Endothelial cell (in vitro differentiated cells): ENCODE results near the gene COA7. TPM values are rescaled to one million over a fixed set of nuclear protein-coding genes. Genes with fewer than 3 reads are reported as not detected.
A peak's percentile ranks its signal among the peaks of the same experiment; 100 is the strongest.

Experiments used
- DNase-seq: peaks from one replicate; pipeline ENCODE4 v3.0.0; 2021; ENCODE audit warnings: low spot score
- H3K27ac Mint-ChIP-seq: one replicate; pipeline ENCODE4 v1.8.0; 2021; ENCODE audit warnings: mixed read lengths, inconsistent platforms; ENCODE audit not compliant: unreplicated experiment
- H3K27me3 Mint-ChIP-seq: one replicate; pipeline ENCODE4 v1.8.0; 2021; ENCODE audit warnings: mild to moderate bottlenecking, moderate library complexity, mixed read lengths, inconsistent platforms; ENCODE audit not compliant: unreplicated experiment
- H3K36me3 Mint-ChIP-seq: one replicate; pipeline ENCODE4 v1.8.0; 2021; ENCODE audit warnings: mild to moderate bottlenecking, low read depth, mixed read lengths, inconsistent platforms; ENCODE audit not compliant: unreplicated experiment
- H3K4me1 Mint-ChIP-seq: one replicate; pipeline ENCODE4 v1.8.0; 2021; ENCODE audit warnings: mild to moderate bottlenecking, mixed read lengths, inconsistent platforms; ENCODE audit not compliant: unreplicated experiment
- H3K4me3 Mint-ChIP-seq: one replicate; pipeline ENCODE4 v1.8.0; 2021; ENCODE audit warnings: mild to moderate bottlenecking, mixed read lengths, inconsistent platforms; ENCODE audit not compliant: unreplicated experiment
- H3K9me3 Mint-ChIP-seq: one replicate; pipeline ENCODE4 v1.8.0; 2021; ENCODE audit warnings: mixed read lengths, inconsistent platforms; ENCODE audit not compliant: unreplicated experiment
- CTCF ChIP-seq: fragments of 200-600 bp; sonication (generic); IDR thresholded peaks from one replicate; pipeline ENCODE4 v1.5.0; 2021; ENCODE audit warnings: antibody characterized with exemption; ENCODE audit not compliant: unreplicated experiment
- long read RNA-seq: library from polyadenylated mRNA; unstranded; transcript quantifications from one replicate; pipeline ENCODE4 v2.0.0, GENCODE V29; 2020; ENCODE audit not compliant: unreplicated experiment
- total RNA-seq: library from RNA; stranded (reverse); fragmentation: NEBNext Ultra II Directional; extraction: Animal tissue kit (Norgen Biotek cat#: 25700); gene quantifications from one replicate; pipeline ENCODE4 v1.2.1, GENCODE V29; 2021; ENCODE audit not compliant: unreplicated experiment

COA7 gene
- total RNA-seq: 14.4 TPM
- long read RNA-seq, full-length matches to known transcripts: 9 of 10 reads
- long read RNA-seq, partial matches to known transcripts: 0 of 10 reads
- long read RNA-seq, other reads (novel, unspliced or antisense): 1 of 10 reads

- peak within 1 kb of the TSS; percentile 48 for H3K27ac Mint-ChIP-seq
- peaks cover 6% of the 10 kb centered on the region for H3K4me1 Mint-ChIP-seq
- H3K4me3 Mint-ChIP-seq: peak within 1 kb of the TSS; percentile 90
- TF ChIP-seq CTCF: no peak
- peak; percentile 81 for DNase-seq
- H3K27me3 Mint-ChIP-seq: no peaks in the 10 kb centered on the region
- peaks cover 1% of the 10 kb centered on the region for H3K36me3 Mint-ChIP-seq
- H3K9me3 Mint-ChIP-seq: no peaks in the 10 kb centered on the region
Measured at GRCh38 chr1:52697795-52698674, at the start of gene COA7. Gene COA7 (minus strand): TSS chr1:52698347. CDS start chr1:52698326, 21 bp downstream.

- Mint-ChIP-seq H3K36me3 (no peaks in the 10 kb centered on the region), H3K27ac (no peak overlapping the region), H3K4me3 (no peak overlapping the region), H3K27me3 (peaks cover 1% of the 10 kb centered on the region), H3K9me3 (no peaks in the 10 kb centered on the region), H3K4me1 (no peaks in the 10 kb centered on the region)
- no peak for DNase-seq
- TF ChIP-seq CTCF: no peak
Measured at GRCh38 chr1:52747450-52747849, 49.3 kb upstream of the COA7 start.

- H3K9me3 Mint-ChIP-seq: no peaks in the 10 kb centered on the region
- no peak overlapping the region for H3K4me3 Mint-ChIP-seq
- no peak for TF ChIP-seq CTCF
- no peak for DNase-seq
- peaks cover 3% of the 10 kb centered on the region for H3K36me3 Mint-ChIP-seq
- peaks cover 1% of the 10 kb centered on the region for H3K27me3 Mint-ChIP-seq
- no peak overlapping the region for H3K27ac Mint-ChIP-seq
- no peaks in the 10 kb centered on the region for H3K4me1 Mint-ChIP-seq
Measured at GRCh38 chr1:52746189-52746588, 48.0 kb upstream of the COA7 start.

- H3K27ac Mint-ChIP-seq: no peak overlapping the region
- no peaks in the 10 kb centered on the region for H3K9me3 Mint-ChIP-seq
- H3K4me1 Mint-ChIP-seq: peaks cover 2% of the 10 kb centered on the region
- H3K4me3 Mint-ChIP-seq: no peak overlapping the region
- peaks cover 1% of the 10 kb centered on the region for H3K27me3 Mint-ChIP-seq
- TF ChIP-seq CTCF: no peak
- peaks cover 3% of the 10 kb centered on the region for H3K36me3 Mint-ChIP-seq
- DNase-seq: no peak
Measured at GRCh38 chr1:52741259-52741658, 43.1 kb upstream of the COA7 start.
